Glomerular visceral epithelial cell (primary cell): Measurements from ENCODE around the gene PRR5.

Source experiments
- DNase-seq: peaks from one replicate; pipeline ENCODE4 v3.0.0-alpha.2; 2016; ENCODE audit errors: extremely low spot score

Gene PRR5

GRCh38 chr22:44714703-44715350, 12.8 kb downstream of the PRR5 start:
- DNase-seq: no peak

GRCh38 chr22:44718418-44718817, 16.4 kb downstream of the PRR5 start:
- DNase-seq: no peak

- no peak for DNase-seq
Observed at GRCh38 chr22:44719586-44720368, 17.8 kb downstream of the PRR5 start.

- DNase-seq: no peak
Observed at GRCh38 chr22:44721213-44721612, 19.2 kb downstream of the PRR5 start.

- DNase-seq: no peak
Observed at GRCh38 chr22:44722611-44723010, 20.6 kb downstream of the PRR5 start.

GRCh38 chr22:44723801-44724200, 21.8 kb downstream of the PRR5 start:
- no peak for DNase-seq

GRCh38 chr22:44724416-44724815, 22.4 kb downstream of the PRR5 start:
- DNase-seq: no peak

GRCh38 chr22:44724859-44725258, 22.9 kb downstream of the PRR5 start:
- DNase-seq: no peak

- DNase-seq: no peak
Observed at GRCh38 chr22:44726439-44726838, 24.4 kb downstream of the PRR5 start.

GRCh38 chr22:44727148-44727547, 25.1 kb downstream of the PRR5 start:
- DNase-seq: no peak

GRCh38 chr22:44727709-44728108, 25.7 kb downstream of the PRR5 start:
- no peak for DNase-seq

GRCh38 chr22:44728761-44729324, 26.8 kb downstream of the PRR5 start:
- no peak for DNase-seq

GRCh38 chr22:44729391-44730021, 27.5 kb downstream of the PRR5 start:
- no peak for DNase-seq

- DNase-seq: no peak
Observed at GRCh38 chr22:44730022-44730393, 28.0 kb downstream of the PRR5 start.

- no peak for DNase-seq
Observed at GRCh38 chr22:44730490-44731356, 28.7 kb downstream of the PRR5 start.

- no peak for DNase-seq
Observed at GRCh38 chr22:44731357-44731970, 29.5 kb downstream of the PRR5 start.

GRCh38 chr22:44732017-44732561, 30.1 kb downstream of the PRR5 start:
- DNase-seq: no peak

GRCh38 chr22:44732661-44733060, 30.7 kb downstream of the PRR5 start:
- DNase-seq: no peak

GRCh38 chr22:44733426-44734106, 31.6 kb downstream of the PRR5 start:
- DNase-seq: no peak

GRCh38 chr22:44734278-44734677, 32.3 kb downstream of the PRR5 start:
- no peak for DNase-seq
